A673 (cell line): ENCODE measurements around the gene FBXL7. TPM values are rescaled to one million over a fixed set of nuclear protein-coding genes. Genes with fewer than 3 reads are reported as not detected.

Source experiments
- BruUV-seq: library from RNA; stranded (reverse); fragments of 400-500 nt; replicated peaks from 2 replicates; lab custom pipeline; 2021; lab: Mats Ljungman, UMichigan
- CTCF ChIA-PET: fragments of 300-600 bp; sonication (Branson Sonifier 250); formaldehyde crosslinking; loops from one replicate; lab custom pipeline; 2022; ENCODE audit warnings: antibody characterized with exemption; lab: Charles Lee
- POLR2A ChIA-PET: fragments of 300-600 bp; sonication (Branson Sonifier 250); formaldehyde crosslinking; loops from one replicate; lab custom pipeline; 2022; ENCODE audit warnings: antibody characterized with exemption; ENCODE audit not compliant: low non-redundant PET; lab: Charles Lee
- DNase-seq: peaks from one replicate; pipeline ENCODE4 v3.0.0-alpha.2; 2015; ENCODE audit warnings: low spot score
- H3K27ac ChIP-seq: fragments of 200-600 bp; sonication (generic); 2 replicates; pipeline ENCODE4 v1.5.1; 2016; ENCODE audit warnings: mixed run types, low read depth, mild to moderate bottlenecking, mixed read lengths, antibody characterized with exemption, low read length; ENCODE audit not compliant: poor library complexity, severe bottlenecking
- H3K27me3 ChIP-seq: fragments of 200-600 bp; sonication (generic); replicated peaks from 2 replicates; pipeline ENCODE4 v1.6.1; 2017; ENCODE audit warnings: mixed run types, low read depth, mild to moderate bottlenecking, mixed read lengths, antibody characterized with exemption, low read length; ENCODE audit not compliant: insufficient read depth, poor library complexity
- H3K36me3 ChIP-seq: fragments of 200-600 bp; sonication (generic); 2 replicates; pipeline ENCODE4 v1.6.1; 2016; ENCODE audit warnings: mixed run types, mild to moderate bottlenecking, mixed read lengths, antibody characterized with exemption, low read length; ENCODE audit not compliant: insufficient read depth, poor library complexity, severe bottlenecking
- H3K4me1 ChIP-seq: fragments of 200-600 bp; sonication (generic); 2 replicates; pipeline ENCODE4 v1.6.1; 2017; ENCODE audit warnings: mixed run types, mild to moderate bottlenecking, mixed read lengths, antibody characterized with exemption, low read length; ENCODE audit not compliant: insufficient read depth, poor library complexity, severe bottlenecking
- H3K4me3 ChIP-seq: fragments of 200-600 bp; sonication (generic); 2 replicates; pipeline ENCODE4 v1.5.1; 2016; ENCODE audit warnings: low read depth, mixed run types, mild to moderate bottlenecking, mixed read lengths, low read length; ENCODE audit not compliant: poor library complexity, severe bottlenecking
- H3K9me3 ChIP-seq: fragments of 200-600 bp; sonication (generic); 2 replicates; pipeline ENCODE4 v1.6.1; 2016; ENCODE audit warnings: mixed run types, low read depth, mild to moderate bottlenecking, mixed read lengths, antibody characterized with exemption, low read length; ENCODE audit not compliant: poor library complexity, severe bottlenecking
- CTCF ChIP-seq: fragments of 300-800, 200-600 bp; sonication (generic); conservative IDR thresholded peaks from 2 replicates; pipeline ENCODE4 v1.5.1; 2017; ENCODE audit warnings: low read depth, mild to moderate bottlenecking, antibody characterized with exemption, low read length, moderate library complexity, mixed read lengths
- EZH2 ChIP-seq: fragments of 200-600 bp; sonication (generic); IDR thresholded peaks from 2 replicates; pipeline ENCODE4 v1.6.1; 2017; ENCODE audit warnings: borderline replicate concordance, low read depth, mild to moderate bottlenecking, mixed read lengths, antibody characterized with exemption, low read length; ENCODE audit not compliant: poor library complexity, severe bottlenecking
- intact Hi-C: fragments of 100-400 bp; cut with micrococcal nuclease; formaldehyde crosslinking; loops from one replicate; pipeline ENCODE4 v1.10.0; 2022; ENCODE audit not compliant: unreplicated experiment
- total RNA-seq: library from RNA; stranded (reverse); gene quantifications from 2 replicates; pipeline ENCODE4 v1.2.3, GENCODE V29; 2021

Gene FBXL7
- total RNA-seq, 1 experiment from 2014 or later = 5.9 TPM

DNA sequence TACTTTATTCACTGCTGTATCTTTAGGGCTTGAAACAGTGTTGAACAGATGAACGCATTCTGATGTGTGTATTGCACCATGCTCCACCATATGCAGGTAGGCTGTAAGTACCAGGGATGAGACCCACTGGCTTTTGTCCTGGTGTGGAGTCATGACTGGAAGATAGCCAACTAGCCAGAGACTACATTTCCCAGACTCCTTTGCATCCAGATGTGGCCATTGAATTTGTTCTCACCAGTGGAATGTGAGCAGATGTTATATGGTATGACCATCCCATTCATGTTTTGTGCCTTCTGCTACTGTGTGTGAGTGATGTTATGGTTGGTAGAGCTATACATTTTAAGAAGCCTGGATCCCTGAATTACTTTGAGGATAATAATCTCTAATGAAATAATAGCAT is 7.4 kb upstream of the FBXL7 start:
- Histone ChIP-seq H3K4me3 (no peak overlapping the region), H3K27ac (no peak overlapping the region), H3K27me3 (no peaks in the 10 kb centered on the region), H3K4me1 (no peaks in the 10 kb centered on the region), H3K36me3 (no peaks in the 10 kb centered on the region), H3K9me3 (no peaks in the 10 kb centered on the region)
- ChIA-PET CTCF (no interaction called here), POLR2A (no interaction called here)
- intact Hi-C loops = no loop called here
- no peak for TF ChIP-seq CTCF
- no peak for TF ChIP-seq EZH2
- no TSS peak for BruUV-seq
- no peak for DNase-seq

- no TSS peak for BruUV-seq
- no peak overlapping the region for H3K4me3 ChIP-seq
- H3K4me1 ChIP-seq = no peaks in the 10 kb centered on the region
- H3K27me3 ChIP-seq = no peaks in the 10 kb centered on the region
- H3K27ac ChIP-seq = no peak overlapping the region
- no peak for DNase-seq
- H3K36me3 ChIP-seq = no peaks in the 10 kb centered on the region
- H3K9me3 ChIP-seq = no peaks in the 10 kb centered on the region
- POLR2A ChIA-PET = no interaction called here
- CTCF ChIA-PET = no interaction called here
- intact Hi-C loops = no loop called here
- no peak for TF ChIP-seq CTCF
- no peak for TF ChIP-seq EZH2
Measured at GRCh38 chr5:15493501-15493900, 6.5 kb upstream of the FBXL7 start.

GRCh38 chr5:15495026-15495425 is 5.0 kb upstream of the FBXL7 start:
- no peaks in the 10 kb centered on the region for H3K36me3 ChIP-seq
- TF ChIP-seq CTCF (no peak), EZH2 (no peak)
- no peaks in the 10 kb centered on the region for H3K9me3 ChIP-seq
- CTCF ChIA-PET = no interaction called here
- POLR2A ChIA-PET = no interaction called here
- BruUV-seq = no TSS peak
- no peak overlapping the region for H3K4me3 ChIP-seq
- no peak for DNase-seq
- no peak overlapping the region for H3K27ac ChIP-seq
- no peaks in the 10 kb centered on the region for H3K4me1 ChIP-seq
- intact Hi-C loops = no loop called here
- H3K27me3 ChIP-seq = peaks cover 3% of the 10 kb centered on the region
